HAP-1 (cell line): ENCODE measurements around the gene KLRG1.

Experiments used
- DNase-seq, 2 experiments: peaks; one replicate each; pipeline ENCODE4 v3.0.0-alpha.2; 2016 to 2020; ENCODE audit warnings: low spot score in 2 of 2
- H3K27me3 ChIP-seq: fragments of 250-450 bp; sonication (Bioruptor Pico); 2 replicates; pipeline ENCODE4 v1.5.1; 2020; ENCODE audit warnings: low read depth, mild to moderate bottlenecking, moderate library complexity
- H3K36me3 ChIP-seq: fragments of 250-450 bp; sonication (Bioruptor Pico); replicated peaks from 2 replicates; pipeline ENCODE4 v1.5.1; 2020; ENCODE audit warnings: mild to moderate bottlenecking
- H3K4me1 ChIP-seq: fragments of 250-450 bp; sonication (Bioruptor Pico); 2 replicates; pipeline ENCODE4 v1.5.1; 2020; ENCODE audit warnings: mild to moderate bottlenecking
- H3K4me3 ChIP-seq: fragments of 250-450 bp; sonication (Bioruptor Pico); 2 replicates; pipeline ENCODE4 v1.5.1; 2020; ENCODE audit warnings: mild to moderate bottlenecking, moderate library complexity
- H3K9me3 ChIP-seq: fragments of 250-450 bp; sonication (Bioruptor Pico); 2 replicates; pipeline ENCODE4 v1.5.1; 2020; ENCODE audit warnings: mild to moderate bottlenecking, moderate library complexity
- in situ Hi-C: fragments of 300-500 bp; cut with MboI; formaldehyde crosslinking; loops from 3 replicates; pipeline ENCODE4 v1.14.3; 2020; ENCODE audit warnings: low sequenced_read_pairs, inconsistent platforms, mixed read lengths

KLRG1 gene

GRCh38 chr12:8995021-8995775 is 5.9 kb downstream of the KLRG1 start:
- Histone ChIP-seq H3K4me1 (no peaks in the 10 kb centered on the region), H3K27me3 (no peaks in the 10 kb centered on the region), H3K9me3 (no peaks in the 10 kb centered on the region), H3K4me3 (no peak overlapping the region), H3K36me3 (no peaks in the 10 kb centered on the region)
- in situ Hi-C loops = no loop called here
- DNase-seq = no peak

GRCh38 chr12:8996682-8997405 is 7.5 kb downstream of the KLRG1 start:
- no peak for DNase-seq
- in situ Hi-C loops = no loop called here

GRCh38 chr12:9001233-9001632 is 11.9 kb downstream of the KLRG1 start:
- Histone ChIP-seq H3K27me3 (no peaks in the 10 kb centered on the region), H3K36me3 (no peaks in the 10 kb centered on the region)
- in situ Hi-C loops = no loop called here

More at GRCh38 chr12:8996682-8997405, 7.5 kb downstream of the KLRG1 start:
- Histone ChIP-seq H3K4me3 (no peak overlapping the region), H3K4me1 (no peaks in the 10 kb centered on the region), H3K27me3 (no peaks in the 10 kb centered on the region), H3K36me3 (no peaks in the 10 kb centered on the region), H3K9me3 (no peaks in the 10 kb centered on the region)

GRCh38 chr12:9002335-9002734 is 13.0 kb downstream of the KLRG1 start:
- in situ Hi-C loops = no loop called here
- H3K27me3 ChIP-seq = no peaks in the 10 kb centered on the region
- no peaks in the 10 kb centered on the region for H3K4me1 ChIP-seq
- no peak overlapping the region for H3K4me3 ChIP-seq
- no peak for DNase-seq
- H3K36me3 ChIP-seq = no peaks in the 10 kb centered on the region
- no peaks in the 10 kb centered on the region for H3K9me3 ChIP-seq

More at GRCh38 chr12:9001233-9001632, 11.9 kb downstream of the KLRG1 start:
- Histone ChIP-seq H3K4me3 (no peak overlapping the region), H3K4me1 (no peaks in the 10 kb centered on the region), H3K9me3 (no peaks in the 10 kb centered on the region)
- no peak for DNase-seq

- Histone ChIP-seq H3K4me3 (no peak overlapping the region), H3K27me3 (0 out of 2 replicates have a peak, but pooled peaks cover 4% of the 10 kb centered on the region), H3K4me1 (no peaks in the 10 kb centered on the region), H3K9me3 (no peaks in the 10 kb centered on the region; the same call in 1 of the 2 replicates), H3K36me3 (no peaks in the 10 kb centered on the region)
- in situ Hi-C loops = no loop called here
- DNase-seq = no peak
Observed at GRCh38 chr12:9022592-9022991, 33.2 kb downstream of the KLRG1 start.

GRCh38 chr12:9024512-9024911 is 35.2 kb downstream of the KLRG1 start:
- in situ Hi-C loops = no loop called here
- H3K4me1 ChIP-seq = no peaks in the 10 kb centered on the region
- no peaks in the 10 kb centered on the region for H3K36me3 ChIP-seq
- no peak for DNase-seq
- H3K27me3 ChIP-seq = 0 out of 2 replicates have a peak, but pooled peaks cover 4% of the 10 kb centered on the region
- H3K4me3 ChIP-seq = no peak overlapping the region
- no peaks in the 10 kb centered on the region for H3K9me3 ChIP-seq

- DNase-seq = no peak
- Histone ChIP-seq H3K4me1 (no peaks in the 10 kb centered on the region), H3K9me3 (no peaks in the 10 kb centered on the region), H3K36me3 (no peaks in the 10 kb centered on the region), H3K27me3 (0 out of 2 replicates have a peak, but pooled peaks cover 4% of the 10 kb centered on the region), H3K4me3 (no peak overlapping the region)
- in situ Hi-C loops = no loop called here
Observed at GRCh38 chr12:9027161-9028059, 38.1 kb downstream of the KLRG1 start.

GRCh38 chr12:9030776-9031175 is 41.4 kb downstream of the KLRG1 start:
- in situ Hi-C loops = no loop called here

GRCh38 chr12:9032202-9032964 is 43.0 kb downstream of the KLRG1 start:
- Histone ChIP-seq H3K9me3 (no peaks in the 10 kb centered on the region), H3K36me3 (no peaks in the 10 kb centered on the region), H3K4me3 (no peak overlapping the region), H3K4me1 (no peaks in the 10 kb centered on the region), H3K27me3 (no peaks in the 10 kb centered on the region)
- in situ Hi-C loops = no loop called here
- no peak for DNase-seq

More at GRCh38 chr12:9030776-9031175, 41.4 kb downstream of the KLRG1 start:
- Histone ChIP-seq H3K27me3 (0 out of 2 replicates have a peak, but pooled peaks cover 4% of the 10 kb centered on the region), H3K4me1 (no peaks in the 10 kb centered on the region), H3K9me3 (no peaks in the 10 kb centered on the region), H3K36me3 (no peaks in the 10 kb centered on the region), H3K4me3 (no peak overlapping the region)
- DNase-seq = no peak

GRCh38 chr12:9033265-9033887 is 44.0 kb downstream of the KLRG1 start:
- no peak overlapping the region for H3K4me3 ChIP-seq
- DNase-seq = no peak
- H3K36me3 ChIP-seq = no peaks in the 10 kb centered on the region
- no peaks in the 10 kb centered on the region for H3K27me3 ChIP-seq
- in situ Hi-C loops = no loop called here
- H3K4me1 ChIP-seq = no peaks in the 10 kb centered on the region
- no peaks in the 10 kb centered on the region for H3K9me3 ChIP-seq

- H3K9me3 ChIP-seq = no peaks in the 10 kb centered on the region
- no peaks in the 10 kb centered on the region for H3K27me3 ChIP-seq
- in situ Hi-C loops = no loop called here
- no peaks in the 10 kb centered on the region for H3K4me1 ChIP-seq
- no peaks in the 10 kb centered on the region for H3K36me3 ChIP-seq
- no peak for DNase-seq
- no peak overlapping the region for H3K4me3 ChIP-seq
Observed at GRCh38 chr12:9034095-9034494, 44.7 kb downstream of the KLRG1 start.

GRCh38 chr12:9036227-9036626 is 46.9 kb downstream of the KLRG1 start:
- Histone ChIP-seq H3K4me3 (no peak overlapping the region), H3K4me1 (no peaks in the 10 kb centered on the region), H3K9me3 (no peaks in the 10 kb centered on the region), H3K36me3 (no peaks in the 10 kb centered on the region), H3K27me3 (no peaks in the 10 kb centered on the region)
- in situ Hi-C loops = no loop called here
- no peak for DNase-seq

- H3K27me3 ChIP-seq = no peaks in the 10 kb centered on the region
- no peaks in the 10 kb centered on the region for H3K4me1 ChIP-seq
- in situ Hi-C loops = no loop called here
- no peak overlapping the region for H3K4me3 ChIP-seq
- DNase-seq = no peak
- H3K9me3 ChIP-seq = no peaks in the 10 kb centered on the region
- no peaks in the 10 kb centered on the region for H3K36me3 ChIP-seq
Observed at GRCh38 chr12:9037431-9037830, 48.1 kb downstream of the KLRG1 start.
